Measurements from ENCODE around the gene LRRC42. TPM values are rescaled to one million over a fixed set of nuclear protein-coding genes. Genes with fewer than 3 reads are reported as not detected.
"Not testable (repeated sequence)": the region's sequence is repeated elsewhere in the genome, so short reads cannot be mapped to it uniquely, and the experiment has no call there.

The LRRC42 gene
- total and polyA plus RNA-seq, 7 experiments from 2014 or later = 6.2 to 20.3 (median 7.8) TPM

- not testable (repeated sequence) for H3K4me1 Mint-ChIP-seq, DNase-seq, ATAC-seq
These were observed 48.4 kb downstream of the LRRC42 start for GRCh38 chr1:53994516-53994915.

GRCh38 chr1:53995683-53996082, 49.5 kb downstream of the LRRC42 start:
- peaks cover 0 to 2% (median 0%) of the 10 kb centered on the region in 5 donors for H3K27me3 Mint-ChIP-seq
- Histone ChIP-seq H3K9me3 (ENCODE audit: control insufficient read depth in 2 of 3, low read length in 3 of 3) (no peaks in the 10 kb centered on the region), H3K27me3 (ENCODE audit: control insufficient read depth in 2 of 2, insufficient read depth in 2 of 2, low read length in 2 of 2) (no peaks in the 10 kb centered on the region), H3K4me3 (ENCODE audit: low read length) (no peak overlapping the region), H3K27ac (ENCODE audit: low read depth, low read length) (no peak overlapping the region), H3K36me3 (ENCODE audit: control insufficient read depth in 2 of 3, insufficient read depth in 3 of 3, low read length in 3 of 3) (no peaks in the 10 kb centered on the region), H3K4me1 (ENCODE audit: control insufficient read depth in 2 of 2, insufficient read depth in 2 of 2, low read length in 2 of 2) (no peaks in the 10 kb centered on the region)
- POLR2A ChIA-PET = no interaction called here
- H3K9me3 Mint-ChIP-seq = peaks cover 0 to 4% (median 0%) of the 10 kb centered on the region in 11 donors
- no peak for DNase-seq
- ATAC-seq = no peak
- H3K4me3 Mint-ChIP-seq = no peak overlapping the region
- H3K4me1 Mint-ChIP-seq = no peaks in the 10 kb centered on the region
- intact Hi-C loops (cut with micrococcal nuclease) = no loop called here
- CTCF ChIA-PET = no interaction called here
- H3K27ac Mint-ChIP-seq = no peak overlapping the region
- H3K36me3 Mint-ChIP-seq = peaks cover 0 to 4% (median 0%) of the 10 kb centered on the region in 5 donors

More at GRCh38 chr1:53994516-53994915, 48.4 kb downstream of the LRRC42 start:
- intact Hi-C loops (cut with micrococcal nuclease); H3K27me3 ChIP-seq (ENCODE audit: control insufficient read depth in 2 of 2, insufficient read depth in 2 of 2, low read length in 2 of 2); H3K36me3 ChIP-seq (ENCODE audit: control insufficient read depth in 2 of 3, insufficient read depth in 3 of 3, low read length in 3 of 3); H3K4me1 ChIP-seq (ENCODE audit: control insufficient read depth in 2 of 2, insufficient read depth in 2 of 2, low read length in 2 of 2); H3K27ac ChIP-seq (ENCODE audit: low read depth, low read length); H3K9me3 Mint-ChIP-seq; H3K4me3 Mint-ChIP-seq; H3K36me3 Mint-ChIP-seq; POLR2A ChIA-PET; H3K9me3 ChIP-seq (ENCODE audit: control insufficient read depth in 2 of 3, low read length in 3 of 3); H3K27ac Mint-ChIP-seq; H3K27me3 Mint-ChIP-seq; CTCF ChIA-PET; H3K4me3 ChIP-seq (ENCODE audit: low read length): not testable (repeated sequence)

GRCh38 chr1:53998223-53998622, 52.1 kb downstream of the LRRC42 start:
- Mint-ChIP-seq H3K9me3 (peaks cover 0 to 5% (median 0%) of the 10 kb centered on the region in 11 donors), H3K27me3 (peaks cover 0 to 4% (median 0%) of the 10 kb centered on the region in 5 donors), H3K36me3 (peaks cover 0 to 2% (median 0%) of the 10 kb centered on the region in 5 donors), H3K27ac (no peak overlapping the region), H3K4me1 (no peaks in the 10 kb centered on the region), H3K4me3 (no peak overlapping the region)
- H3K27me3 ChIP-seq (ENCODE audit: control insufficient read depth in 2 of 2, insufficient read depth in 2 of 2, low read length in 2 of 2) = no peaks in the 10 kb centered on the region
- no peak overlapping the region for H3K27ac ChIP-seq (ENCODE audit: low read depth, low read length)
- DNase-seq (no peak), ATAC-seq (no peak)
- intact Hi-C loops (cut with micrococcal nuclease) = no loop called here
- ChIA-PET POLR2A (no interaction called here), CTCF (no interaction called here)
- H3K4me1 ChIP-seq (ENCODE audit: control insufficient read depth in 2 of 2, insufficient read depth in 2 of 2, low read length in 2 of 2) = no peaks in the 10 kb centered on the region
- no peaks in the 10 kb centered on the region for H3K9me3 ChIP-seq (ENCODE audit: control insufficient read depth in 2 of 3, low read length in 3 of 3)
- no peak overlapping the region for H3K4me3 ChIP-seq (ENCODE audit: low read length)
- no peaks in the 10 kb centered on the region for H3K36me3 ChIP-seq (ENCODE audit: control insufficient read depth in 2 of 3, insufficient read depth in 3 of 3, low read length in 3 of 3)

- no peak overlapping the region for H3K27ac ChIP-seq (ENCODE audit: low read depth, low read length)
- peaks cover 0 to 5% (median 0%) of the 10 kb centered on the region in 11 donors for H3K9me3 Mint-ChIP-seq
- peak overlapping the region in 1 of 9 donors; percentile 12 for H3K27ac Mint-ChIP-seq
- intact Hi-C loops (cut with micrococcal nuclease) = no loop called here
- H3K4me3 Mint-ChIP-seq = no peak overlapping the region
- H3K4me1 ChIP-seq (ENCODE audit: control insufficient read depth in 2 of 2, insufficient read depth in 2 of 2, low read length in 2 of 2) = no peaks in the 10 kb centered on the region
- CTCF ChIA-PET = no interaction called here
- no peaks in the 10 kb centered on the region for H3K4me1 Mint-ChIP-seq
- peaks cover 0 to 4% (median 0%) of the 10 kb centered on the region in 5 donors for H3K27me3 Mint-ChIP-seq
- H3K4me3 ChIP-seq (ENCODE audit: low read length) = no peak overlapping the region
- H3K27me3 ChIP-seq (ENCODE audit: control insufficient read depth in 2 of 2, insufficient read depth in 2 of 2, low read length in 2 of 2) = no peaks in the 10 kb centered on the region
- POLR2A ChIA-PET = no interaction called here
- H3K36me3 Mint-ChIP-seq = peaks cover 0 to 2% (median 0%) of the 10 kb centered on the region in 5 donors
- DNase-seq = no peak
- H3K36me3 ChIP-seq (ENCODE audit: control insufficient read depth in 2 of 3, insufficient read depth in 3 of 3, low read length in 3 of 3) = no peaks in the 10 kb centered on the region
- ATAC-seq = no peak
- H3K9me3 ChIP-seq (ENCODE audit: control insufficient read depth in 2 of 3, low read length in 3 of 3) = no peaks in the 10 kb centered on the region
These were observed 53.8 kb downstream of the LRRC42 start for GRCh38 chr1:53999920-54000319.

GRCh38 chr1:54001591-54001990, 55.4 kb downstream of the LRRC42 start:
- ChIA-PET POLR2A (no interaction called here), CTCF (interaction anchor here (0.9 kb wide), 1 partner anchor 123 kb away, joined by 3 read pairs; no protein-coding TSS in a partner anchor)
- peaks cover 0 to 5% (median 0%) of the 10 kb centered on the region in 11 donors for H3K9me3 Mint-ChIP-seq
- Histone ChIP-seq H3K27ac (ENCODE audit: low read depth, low read length) (no peak overlapping the region), H3K36me3 (ENCODE audit: control insufficient read depth in 2 of 3, insufficient read depth in 3 of 3, low read length in 3 of 3) (no peaks in the 10 kb centered on the region), H3K27me3 (ENCODE audit: control insufficient read depth in 2 of 2, insufficient read depth in 2 of 2, low read length in 2 of 2) (no peaks in the 10 kb centered on the region), H3K4me3 (ENCODE audit: low read length) (no peak overlapping the region), H3K9me3 (ENCODE audit: control insufficient read depth in 2 of 3, low read length in 3 of 3) (no peaks in the 10 kb centered on the region), H3K4me1 (ENCODE audit: control insufficient read depth in 2 of 2, insufficient read depth in 2 of 2, low read length in 2 of 2) (no peaks in the 10 kb centered on the region)
- intact Hi-C loops (cut with micrococcal nuclease) = no loop called here
- H3K36me3 Mint-ChIP-seq = peaks cover 0 to 2% (median 0%) of the 10 kb centered on the region in 5 donors
- no peak overlapping the region for H3K4me3 Mint-ChIP-seq
- ATAC-seq (no peak), DNase-seq (no peak)
- H3K4me1 Mint-ChIP-seq = no peaks in the 10 kb centered on the region
- H3K27me3 Mint-ChIP-seq = peaks cover 0 to 9% (median 0%) of the 10 kb centered on the region in 5 donors
- no peak overlapping the region for H3K27ac Mint-ChIP-seq

- ATAC-seq (no peak), DNase-seq (no peak)
- intact Hi-C loops (cut with micrococcal nuclease) = no loop called here
- Mint-ChIP-seq H3K9me3 (peaks cover 0 to 4% (median 0%) of the 10 kb centered on the region in 11 donors), H3K4me1 (no peaks in the 10 kb centered on the region), H3K27ac (peak overlapping the region in 1 of 9 donors; percentile 65), H3K27me3 (peaks cover 0 to 9% (median 0%) of the 10 kb centered on the region in 5 donors), H3K4me3 (no peak overlapping the region), H3K36me3 (peaks cover 0 to under 1% (median 0%) of the 10 kb centered on the region in 5 donors)
- ChIA-PET POLR2A (no interaction called here), CTCF (no interaction called here)
- Histone ChIP-seq H3K36me3 (ENCODE audit: control insufficient read depth in 2 of 3, insufficient read depth in 3 of 3, low read length in 3 of 3) (no peaks in the 10 kb centered on the region), H3K4me3 (ENCODE audit: low read length) (no peak overlapping the region), H3K9me3 (ENCODE audit: control insufficient read depth in 2 of 3, low read length in 3 of 3) (no peaks in the 10 kb centered on the region), H3K27me3 (ENCODE audit: control insufficient read depth in 2 of 2, insufficient read depth in 2 of 2, low read length in 2 of 2) (no peaks in the 10 kb centered on the region), H3K27ac (ENCODE audit: low read depth, low read length) (no peak overlapping the region), H3K4me1 (ENCODE audit: control insufficient read depth in 2 of 2, insufficient read depth in 2 of 2, low read length in 2 of 2) (no peaks in the 10 kb centered on the region)
These were observed 56.5 kb downstream of the LRRC42 start for GRCh38 chr1:54002544-54003248.

GRCh38 chr1:54003249-54003646, 57.1 kb downstream of the LRRC42 start:
- Histone ChIP-seq H3K36me3 (ENCODE audit: control insufficient read depth in 2 of 3, insufficient read depth in 3 of 3, low read length in 3 of 3) (no peaks in the 10 kb centered on the region), H3K27me3 (ENCODE audit: control insufficient read depth in 2 of 2, insufficient read depth in 2 of 2, low read length in 2 of 2) (no peaks in the 10 kb centered on the region), H3K27ac (ENCODE audit: low read depth, low read length) (no peak overlapping the region), H3K9me3 (ENCODE audit: control insufficient read depth in 2 of 3, low read length in 3 of 3) (no peaks in the 10 kb centered on the region), H3K4me3 (ENCODE audit: low read length) (no peak overlapping the region), H3K4me1 (ENCODE audit: control insufficient read depth in 2 of 2, insufficient read depth in 2 of 2, low read length in 2 of 2) (no peaks in the 10 kb centered on the region)
- Mint-ChIP-seq H3K27ac (no peak overlapping the region), H3K36me3 (no peaks in the 10 kb centered on the region), H3K27me3 (peaks cover 0 to 9% (median 0%) of the 10 kb centered on the region in 5 donors), H3K4me1 (no peaks in the 10 kb centered on the region), H3K4me3 (no peak overlapping the region), H3K9me3 (peaks cover 0 to 4% (median 0%) of the 10 kb centered on the region in 11 donors)
- ATAC-seq (no peak), DNase-seq (no peak)
- ChIA-PET CTCF (no interaction called here), POLR2A (no interaction called here)
- intact Hi-C loops (cut with micrococcal nuclease) = no loop called here
